ENCODE data around the gene TBX1.
A peak's percentile ranks its signal among the peaks of the same experiment; 100 is the strongest.

Gene TBX1

GRCh38 chr22:19800306-19800705 lies 39.7 kb downstream of the TBX1 start:
- ChIA-PET CTCF (interaction anchor here (0.9 kb wide), 1 partner anchor 43 kb away, joined by 3 read pairs; no protein-coding TSS in a partner anchor), POLR2A (ENCODE audit: low non-redundant PET) (no interaction called here)
- no peak for DNase-seq (ENCODE audit: low spot score)
- TF ChIP-seq CTCF (conservative IDR thresholded peaks at IDR 0.05; ENCODE audit: low read depth), result no peak
- peak overlapping the region; percentile 100 for H3K27ac ChIP-seq

DNA sequence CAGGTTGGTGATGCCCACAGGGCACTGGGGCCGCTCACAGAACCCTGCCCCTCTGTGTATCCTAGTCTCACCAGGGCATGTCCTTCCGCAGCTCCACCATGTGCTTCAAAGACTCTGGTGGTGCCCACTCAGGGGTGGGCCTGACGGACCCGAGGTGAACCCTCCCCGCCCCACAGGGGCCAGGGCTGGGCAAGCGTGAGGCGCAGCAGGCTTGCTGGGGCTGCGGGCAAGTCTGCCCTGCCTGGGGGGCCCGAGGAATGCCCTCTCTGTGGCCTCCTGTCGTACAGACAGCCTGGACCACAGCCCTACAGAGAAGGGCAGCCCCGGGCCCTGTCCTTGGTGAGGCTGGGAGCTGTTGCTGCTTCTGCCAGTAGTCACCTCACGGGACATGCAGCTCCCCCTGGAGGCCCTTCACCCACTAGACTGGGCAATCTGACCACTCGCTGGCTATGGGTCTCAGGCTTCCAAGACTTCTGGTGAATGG lies 40.2 kb downstream of the TBX1 start:
- H3K27ac ChIP-seq, result peak overlapping the region; percentile 100
- no peak for DNase-seq (ENCODE audit: low spot score)
- POLR2A ChIA-PET (ENCODE audit: low non-redundant PET), result no interaction called here
- no peak for TF ChIP-seq CTCF (conservative IDR thresholded peaks at IDR 0.05; ENCODE audit: low read depth)
- CTCF ChIA-PET, result interaction anchor here (0.6 to 0.9 kb wide), 2 partner anchors 44 to 61 kb away, joined by 3 read pairs; no protein-coding TSS in a partner anchor

DNA sequence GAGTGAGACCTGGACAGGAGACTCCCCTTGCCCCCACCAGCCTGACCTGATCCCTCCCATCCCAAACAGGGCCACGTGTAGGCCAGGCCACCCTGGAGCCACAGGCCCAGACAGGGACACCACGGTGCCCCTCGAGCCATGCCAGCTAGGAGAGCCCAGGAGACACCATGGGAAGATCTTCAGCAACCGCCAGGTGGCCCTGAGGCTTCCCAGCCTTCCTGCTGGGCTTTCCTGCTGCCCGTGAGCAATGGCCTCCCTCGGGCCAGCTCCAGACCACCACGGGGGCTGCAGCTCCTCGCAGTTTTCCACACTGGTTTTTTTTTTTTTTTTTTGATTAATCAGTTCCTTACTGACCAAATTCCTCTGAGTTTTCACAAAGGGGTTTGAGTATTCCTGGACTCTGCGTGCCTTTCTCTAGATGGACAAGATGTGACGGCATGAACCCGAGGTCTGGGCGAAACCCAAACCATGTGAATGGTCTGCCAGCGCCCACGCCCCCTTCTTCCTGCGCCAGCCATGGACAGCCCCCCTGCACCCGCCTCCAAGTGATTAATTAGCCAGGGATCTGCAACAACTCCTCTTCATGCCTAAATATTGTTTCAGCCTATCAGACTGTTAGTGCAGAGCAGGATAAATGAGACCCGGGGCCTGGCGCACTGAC lies 40.9 kb downstream of the TBX1 start:
- ChIA-PET POLR2A (ENCODE audit: low non-redundant PET) (no interaction called here), CTCF (interaction anchor here (0.6 to 0.7 kb wide), 2 partner anchors 60 to 119 kb away, joined by 3 read pairs; no protein-coding TSS in a partner anchor)
- peak overlapping the region; percentile 100 for H3K27ac ChIP-seq
- no peak for TF ChIP-seq CTCF (conservative IDR thresholded peaks at IDR 0.05; ENCODE audit: low read depth)
- DNase-seq (ENCODE audit: low spot score), result no peak

GRCh38 chr22:19802001-19802893 lies 41.7 kb downstream of the TBX1 start:
- POLR2A ChIA-PET (ENCODE audit: low non-redundant PET), result no interaction called here
- no peak for DNase-seq (ENCODE audit: low spot score)
- peak overlapping the region; percentile 100 for H3K27ac ChIP-seq
- CTCF ChIA-PET, result interaction anchor here (0.7 kb wide), 1 partner anchor 119 kb away, joined by 3 read pairs; no protein-coding TSS in a partner anchor
- no peak for TF ChIP-seq CTCF (conservative IDR thresholded peaks at IDR 0.05; ENCODE audit: low read depth)

DNA sequence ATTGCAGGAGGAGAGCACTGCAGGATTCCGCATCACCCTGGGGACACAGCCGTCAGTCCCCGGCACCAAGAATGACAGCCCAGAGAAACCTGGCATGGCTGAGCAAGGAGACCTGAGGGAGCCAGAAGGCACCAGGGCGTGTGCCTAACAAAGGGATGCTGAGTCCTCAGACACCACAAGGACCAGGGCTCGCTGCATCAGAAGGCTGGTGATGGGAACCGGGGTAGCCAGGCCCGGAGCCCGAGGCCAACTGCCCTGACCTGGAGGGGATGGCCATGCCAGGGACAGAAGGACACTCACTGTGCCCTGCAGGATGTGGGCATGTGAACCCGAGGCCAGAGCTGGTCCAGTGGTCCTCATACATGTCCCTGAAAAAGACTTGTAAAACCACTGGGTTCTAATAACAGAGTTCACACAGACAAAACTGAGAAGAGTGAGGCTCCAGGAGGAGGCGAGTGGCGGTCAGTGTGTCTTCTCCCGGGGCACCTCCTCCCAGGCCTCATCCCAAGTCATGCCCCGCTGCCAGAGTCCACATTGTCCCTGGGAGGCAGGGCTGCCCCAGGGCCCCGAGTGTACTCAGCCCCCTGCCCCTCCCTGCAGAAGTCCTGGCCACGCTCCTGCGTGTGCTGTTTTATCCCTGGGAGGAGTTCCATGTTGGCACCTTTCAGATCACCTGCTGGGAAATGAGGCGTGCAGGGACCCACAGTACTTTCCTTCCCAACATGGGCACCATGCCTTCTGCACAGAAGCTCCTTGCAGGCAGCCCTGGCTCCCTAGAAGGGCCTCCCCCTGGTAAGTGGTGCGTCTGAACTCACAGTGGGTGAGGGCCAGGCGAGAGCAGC lies 42.5 kb downstream of the TBX1 start:
- no peak for TF ChIP-seq CTCF (conservative IDR thresholded peaks at IDR 0.05; ENCODE audit: low read depth)
- ChIA-PET POLR2A (ENCODE audit: low non-redundant PET) (no interaction called here), CTCF (no interaction called here)
- DNase-seq (ENCODE audit: low spot score), result no peak
- H3K27ac ChIP-seq, result peak overlapping the region; percentile 100

All from RWPE1 (cell line).